GM23338 (cell line): ENCODE data around the gene CDH23. TPM values are rescaled to one million over a fixed set of nuclear protein-coding genes. Genes with fewer than 3 reads are reported as not detected.

Experiments
- ATAC-seq: fragments of 200-7000 bp; cut with Tn5 transposase; 3 replicates; pipeline ENCODE4 v1.9.1; 2020
- DNase-seq: peaks from one replicate; pipeline ENCODE4 v3.0.0-alpha.2; 2015; ENCODE audit warnings: low spot score
- H2AFZ ChIP-seq: fragments of 200-600 bp; sonication (generic); 2 replicates; pipeline ENCODE4 v1.8.0; 2016; ENCODE audit warnings: antibody characterized with exemption, mild to moderate bottlenecking, moderate library complexity
- H3F3A ChIP-seq: fragments of 200-600 bp; sonication (generic); replicated peaks from 2 replicates; pipeline ENCODE4 v1.8.0; 2017; ENCODE audit warnings: antibody characterized with exemption, mixed run types, low read depth
- H3K27ac ChIP-seq: fragments of 200-600 bp; sonication (generic); 2 replicates; pipeline ENCODE4 v1.6.1; 2016; ENCODE audit warnings: low read depth
- H3K27me3 ChIP-seq: fragments of 200-600 bp; sonication (generic); 2 replicates; pipeline ENCODE4 v1.8.0; 2016; ENCODE audit warnings: mild to moderate bottlenecking, mixed run types, moderate library complexity; ENCODE audit not compliant: insufficient read depth
- H3K36me3 ChIP-seq: fragments of 200-600 bp; sonication (generic); 2 replicates; pipeline ENCODE4 v1.8.0; 2016; ENCODE audit warnings: mild to moderate bottlenecking; ENCODE audit not compliant: insufficient read depth
- H3K4me1 ChIP-seq: fragments of 200-600 bp; sonication (generic); 2 replicates; pipeline ENCODE4 v1.8.0; 2016; ENCODE audit warnings: mild to moderate bottlenecking, moderate library complexity; ENCODE audit not compliant: insufficient read depth
- H3K4me2 ChIP-seq: fragments of 200-600 bp; sonication (generic); 2 replicates; pipeline ENCODE4 v1.7.1; 2017; ENCODE audit warnings: mixed run types
- H3K4me3 ChIP-seq: fragments of 200-600 bp; sonication (generic); 2 replicates; pipeline ENCODE4 v1.6.1; 2016; ENCODE audit warnings: mixed run types
- H3K79me2 ChIP-seq: fragments of 200-600 bp; sonication (generic); replicated peaks from 2 replicates; pipeline ENCODE4 v1.8.0; 2017; ENCODE audit warnings: mild to moderate bottlenecking; ENCODE audit not compliant: insufficient read depth
- H3K9me2 ChIP-seq: fragments of 200-600 bp; sonication (generic); 2 replicates; pipeline ENCODE4 v1.8.0; 2017; ENCODE audit not compliant: insufficient read depth
- H4K20me1 ChIP-seq: fragments of 200-600 bp; sonication (generic); replicated peaks from 2 replicates; pipeline ENCODE4 v1.8.0; 2017; ENCODE audit warnings: mild to moderate bottlenecking; ENCODE audit not compliant: insufficient read depth
- H3K27ac Mint-ChIP-seq: 2 replicates; pipeline ENCODE4 v1.8.0; 2020; ENCODE audit warnings: inconsistent platforms, mild to moderate bottlenecking, moderate library complexity, mixed read lengths
- H3K27me3 Mint-ChIP-seq: 3 replicates; pipeline ENCODE4 v1.8.0; 2022; ENCODE audit warnings: low read depth, mild to moderate bottlenecking, moderate library complexity, mixed read lengths, inconsistent platforms; ENCODE audit not compliant: insufficient read depth, poor library complexity
- H3K36me3 Mint-ChIP-seq: 3 replicates; pipeline ENCODE4 v1.8.0; 2021; ENCODE audit warnings: low read depth, mild to moderate bottlenecking, inconsistent platforms, moderate library complexity, mixed read lengths
- H3K4me1 Mint-ChIP-seq: 3 replicates; pipeline ENCODE4 v1.8.0; 2020; ENCODE audit warnings: mild to moderate bottlenecking, inconsistent platforms, mixed read lengths
- H3K4me3 Mint-ChIP-seq: 3 replicates; pipeline ENCODE4 v1.8.0; 2021; ENCODE audit warnings: moderate library complexity, mild to moderate bottlenecking, inconsistent platforms, mixed read lengths
- H3K9me3 Mint-ChIP-seq: 3 replicates; pipeline ENCODE4 v1.8.0; 2020; ENCODE audit warnings: moderate library complexity, mild to moderate bottlenecking, inconsistent platforms, mixed read lengths
- CREB1 ChIP-seq: fragments of 250-450 bp; sonication (Bioruptor Pico); IDR thresholded peaks from 2 replicates; pipeline ENCODE4 v1.5.0; 2020; ENCODE audit warnings: low read depth, mild to moderate bottlenecking, moderate library complexity
- CTCF ChIP-seq, 2 experiments: fragments of 200-600 bp in 1 of 2; sonication (generic) in 1 of 2; conservative IDR thresholded peaks; 2 replicates each; pipeline versions ENCODE4 v1.5.1 to v1.6.1; 2016 to 2017; ENCODE audit warnings: antibody characterized with exemption in 2 of 2, low read depth in 2 of 2, mild to moderate bottlenecking in 2 of 2, moderate library complexity in 1 of 2
- ETS1 ChIP-seq: IDR thresholded peaks from 2 replicates; pipeline ENCODE4 v1.6.1; 2016; ENCODE audit warnings: antibody characterized with exemption
- EZH2 ChIP-seq: fragments of 200-600 bp; sonication (generic); IDR thresholded peaks from one replicate; pipeline ENCODE4 v1.8.0; 2017; ENCODE audit warnings: antibody characterized with exemption, mild to moderate bottlenecking, low read depth; ENCODE audit not compliant: unreplicated experiment
- EZH2phosphoT487 ChIP-seq: fragments of 200-600 bp; sonication (generic); IDR thresholded peaks from one replicate; pipeline ENCODE4 v1.8.1; 2018; ENCODE audit warnings: antibody characterized with exemption; ENCODE audit not compliant: unreplicated experiment
- JUNB ChIP-seq: IDR thresholded peaks from one replicate; pipeline ENCODE4 v1.6.1; 2016; ENCODE audit warnings: antibody characterized with exemption; ENCODE audit not compliant: unreplicated experiment
- NANOG ChIP-seq: IDR thresholded peaks from 2 replicates; pipeline ENCODE4 v1.6.1; 2016; ENCODE audit warnings: antibody characterized with exemption, borderline replicate concordance
- POLR2AphosphoS5 ChIP-seq: IDR thresholded peaks from 2 replicates; pipeline ENCODE4 v1.6.1; 2016; ENCODE audit warnings: antibody characterized with exemption, low read depth
- REST ChIP-seq: IDR thresholded peaks from one replicate; pipeline ENCODE4 v1.6.1; 2018; ENCODE audit warnings: antibody characterized with exemption; ENCODE audit not compliant: unreplicated experiment
- STAT1 ChIP-seq: IDR thresholded peaks from one replicate; pipeline ENCODE4 v1.6.1; 2016; ENCODE audit warnings: antibody characterized with exemption; ENCODE audit not compliant: unreplicated experiment
- ZNF114 ChIP-seq: fragments of 250-450 bp; sonication (Bioruptor Pico); IDR thresholded peaks from 2 replicates; pipeline ENCODE4 v1.5.0; 2020; ENCODE audit warnings: mild to moderate bottlenecking, moderate library complexity
- ZNF331 ChIP-seq: fragments of 250-450 bp; sonication (Bioruptor Pico); IDR thresholded peaks from 2 replicates; pipeline ENCODE4 v1.5.0; 2020; ENCODE audit warnings: low read depth, mild to moderate bottlenecking, moderate library complexity
- ZNF462 ChIP-seq: fragments of 250-450 bp; sonication (Bioruptor Pico); IDR thresholded peaks from 2 replicates; pipeline ENCODE4 v1.5.0; 2020; ENCODE audit warnings: mild to moderate bottlenecking, moderate library complexity
- polyA plus RNA-seq: library from polyadenylated mRNA; unstranded; fragments of >200 nt; fragmentation: Nextera tagmentation; extraction: Ambion mirVana; gene quantifications from 2 replicates; pipeline ENCODE4 v1.2.1, GENCODE V29; 2016
- total RNA-seq: library from RNA; depleted of rRNA; stranded (reverse); fragments of >200 nt; shearing (Covaris generic); gene quantifications from 2 replicates; pipeline ENCODE4 v1.2.3, GENCODE V29; 2014

CDH23 gene
- total and polyA plus RNA-seq, 2 experiments from 2014 or later = 0.95 to 4.3 TPM

- DNase-seq (no peak), ATAC-seq (no peak)
- no peaks in the 10 kb centered on the region for H3K36me3 Mint-ChIP-seq
- peaks cover 12% of the 10 kb centered on the region for H3K27me3 Mint-ChIP-seq
- Histone ChIP-seq H3K4me1 (0 out of 2 replicates have a peak, but pooled peaks cover 7% of the 10 kb centered on the region), H3K36me3 (no peaks in the 10 kb centered on the region), H3K79me2 (no peaks in the 10 kb centered on the region), H3K27ac (no peak overlapping the region), H4K20me1 (no peaks in the 10 kb centered on the region), H3F3A (no peaks in the 10 kb centered on the region), H2AFZ (no peak overlapping the region), H3K27me3 (no peaks in the 10 kb centered on the region), H3K4me3 (no peak overlapping the region), H3K4me2 (no peak overlapping the region), H3K9me2 (no peaks in the 10 kb centered on the region)
- H3K4me1 Mint-ChIP-seq = peaks cover 14% of the 10 kb centered on the region
- TF ChIP-seq ZNF331 (CRISPR knock-in tag) (no peak), POLR2AphosphoS5 (no peak), EZH2phosphoT487 (no peak), NANOG (no peak), STAT1 (no peak), ETS1 (no peak), JUNB (no peak), CTCF (conservative IDR thresholded peaks at IDR 0.05; ENCODE audit: low read depth in 2 of 2) (no peak), CREB1 (CRISPR knock-in tag) (no peak), ZNF114 (CRISPR knock-in tag) (no peak), EZH2 (no peak), REST (no peak), ZNF462 (CRISPR knock-in tag) (no peak)
- H3K4me3 Mint-ChIP-seq = no peak overlapping the region
- H3K27ac Mint-ChIP-seq = no peak overlapping the region
- H3K9me3 Mint-ChIP-seq = no peaks in the 10 kb centered on the region
These were observed 81.5 kb downstream of the CDH23 start for GRCh38 chr10:71478173-71478572.
